ENCODE results near the gene GNL2.
A peak's percentile ranks its signal among the peaks of the same experiment; 100 is the strongest.
"Not testable (repeated sequence)": the region's sequence is repeated elsewhere in the genome, so short reads cannot be mapped to it uniquely, and the experiment has no call there.

Gene GNL2

DNA sequence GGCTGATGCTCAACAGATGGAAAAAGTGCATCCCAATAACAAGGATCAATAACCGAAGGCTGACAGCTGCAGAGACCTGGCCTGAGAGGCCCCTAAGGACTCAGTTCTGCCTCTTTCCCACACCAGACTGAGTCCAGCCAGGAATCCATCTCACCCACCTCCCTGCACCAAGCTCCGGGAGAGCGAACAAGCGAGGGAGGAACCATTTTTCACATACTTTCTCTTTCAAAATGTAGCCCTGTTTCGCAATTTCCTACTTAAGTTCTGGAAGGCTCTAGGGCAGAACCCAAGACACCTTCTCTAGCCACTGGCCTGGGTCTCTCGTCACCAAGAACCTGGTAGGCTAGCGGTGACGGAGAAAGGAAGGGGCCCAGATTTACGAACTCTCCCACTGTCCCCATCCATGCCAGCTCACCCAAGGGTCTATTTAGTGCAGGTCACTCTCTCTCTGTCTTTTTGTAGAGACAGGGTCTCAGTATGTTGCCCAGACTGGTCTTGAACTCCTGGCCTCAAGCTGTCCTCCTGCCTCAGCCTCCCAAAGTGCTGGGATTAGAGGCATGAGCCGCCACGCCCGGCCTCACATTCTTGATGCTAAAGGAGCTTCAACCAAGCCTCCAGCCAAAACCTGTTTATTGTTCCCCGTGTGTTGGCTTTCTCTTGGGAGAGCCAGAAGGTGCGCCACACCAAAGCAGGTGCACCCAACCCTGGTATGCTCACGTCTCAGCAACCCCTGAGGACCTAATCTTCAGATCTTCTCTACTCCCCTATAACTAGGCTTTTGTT, 10.9 kb upstream of the GNL2 start:
- DNase-seq = peak; percentile 48 to 51

- DNase-seq = no peak
Measured at GRCh38 chr1:37605806-37606474, 10.2 kb upstream of the GNL2 start.

- no peak for DNase-seq
Measured at GRCh38 chr1:37605061-37605650, 9.4 kb upstream of the GNL2 start.

DNA sequence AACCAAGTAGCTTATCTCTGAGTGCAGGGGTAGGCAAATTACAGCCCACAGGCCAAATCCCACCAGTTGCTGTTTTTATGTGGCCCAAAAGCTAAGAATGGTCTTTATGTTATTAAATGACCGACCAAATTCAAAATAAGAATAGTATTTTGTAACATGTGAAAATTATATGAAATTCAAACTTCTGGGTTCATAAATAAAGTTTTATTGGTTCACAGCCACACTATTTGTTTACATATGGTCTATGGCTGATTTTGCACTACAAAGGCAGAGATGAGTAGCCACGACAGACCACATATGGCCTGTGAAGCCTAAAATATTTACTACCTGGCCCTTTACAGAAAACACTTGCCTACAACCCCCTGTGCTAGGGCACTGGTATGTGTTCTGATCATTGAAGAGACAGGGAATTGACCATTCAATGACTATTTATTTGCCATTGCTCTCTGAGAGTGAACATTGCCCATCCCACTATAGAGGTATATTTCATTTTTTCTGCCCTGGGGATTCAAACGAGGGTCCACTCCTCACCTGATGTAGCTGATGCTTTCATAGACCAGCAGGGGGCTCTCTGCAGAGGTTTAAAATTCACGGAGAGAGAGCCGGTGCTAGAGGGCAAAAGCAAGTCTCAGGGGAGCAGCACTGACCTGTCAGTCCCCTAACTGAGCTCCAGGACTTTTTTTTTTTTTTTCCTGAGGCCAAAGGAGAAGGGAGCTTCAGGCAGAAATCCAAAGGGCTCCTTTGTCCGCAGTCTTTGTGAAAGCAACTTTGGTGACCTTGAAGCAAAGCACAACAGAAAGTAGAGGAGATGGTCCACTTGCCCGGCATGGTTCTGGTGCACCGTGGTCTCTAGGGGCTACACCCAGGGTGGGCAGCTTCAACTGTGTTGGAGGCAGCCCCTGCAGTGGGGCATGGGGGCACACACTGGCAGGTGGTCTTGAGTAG, 7.3 kb upstream of the GNL2 start:
- DNase-seq = peak; percentile 12 to 31

- DNase-seq = no peak
Measured at GRCh38 chr1:37601441-37601840, 5.7 kb upstream of the GNL2 start.

DNA sequence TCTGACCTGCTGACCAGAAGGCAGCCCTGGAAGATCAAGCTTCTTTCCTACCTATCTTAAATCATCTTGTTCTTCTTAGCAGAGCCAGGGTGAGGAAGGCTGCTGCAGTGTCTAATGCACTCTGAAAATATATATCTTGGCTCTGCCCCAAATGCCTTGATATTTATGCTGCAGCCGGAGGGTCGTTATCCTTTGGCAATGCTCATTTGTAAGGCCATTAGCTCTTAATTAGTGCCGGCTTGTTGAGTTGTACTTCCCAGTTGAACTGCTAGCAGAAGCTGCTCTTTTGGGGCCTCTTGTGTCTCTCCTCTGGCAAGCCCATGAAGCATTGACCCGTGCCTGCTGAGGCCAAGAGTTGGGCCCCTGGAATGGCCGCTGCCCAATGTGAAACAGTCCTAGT, 4.2 kb upstream of the GNL2 start:
- DNase-seq = no peak

- no peak for DNase-seq
Measured at GRCh38 chr1:37596182-37596667, 488 bp upstream of the GNL2 start.

DNA sequence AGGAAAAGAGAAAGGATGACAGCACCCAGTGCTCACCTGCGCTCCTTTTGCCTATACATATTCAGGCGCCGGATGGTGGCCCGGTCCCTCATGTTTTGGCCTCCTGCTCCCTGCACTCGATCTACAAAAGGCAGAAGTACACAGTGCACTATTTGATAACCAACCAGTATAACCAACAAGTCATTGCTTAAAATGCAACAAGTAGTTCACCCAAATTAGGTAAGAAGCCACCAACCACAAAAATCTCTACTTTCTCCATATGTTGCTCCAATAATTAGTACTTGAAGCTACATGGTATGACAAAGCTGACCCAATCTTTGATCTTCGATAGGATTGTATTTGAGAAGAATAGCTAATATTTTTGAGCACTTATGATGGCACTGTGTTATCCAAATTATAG, 2.0 kb downstream of the GNL2 start:
- DNase-seq = no peak

DNA sequence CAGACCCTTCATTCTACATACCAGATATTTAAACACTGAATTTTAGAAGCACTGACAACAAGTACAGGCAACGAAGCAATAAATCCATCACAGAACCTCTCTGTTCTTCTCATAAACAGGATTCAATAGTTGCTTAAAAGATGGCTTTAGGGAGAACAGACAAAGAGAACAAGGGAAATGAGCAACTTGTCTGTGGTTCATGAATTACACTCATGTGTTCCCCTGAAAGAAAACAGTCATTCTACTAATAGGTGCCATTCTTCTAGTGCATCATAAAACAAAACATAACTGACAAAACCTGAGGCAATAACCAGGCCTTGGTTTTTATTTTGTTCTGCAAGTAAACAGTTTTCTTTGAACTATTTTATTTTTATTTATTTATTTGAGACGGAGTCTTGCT, 6.8 kb downstream of the GNL2 start:
- DNase-seq = no peak

DNA sequence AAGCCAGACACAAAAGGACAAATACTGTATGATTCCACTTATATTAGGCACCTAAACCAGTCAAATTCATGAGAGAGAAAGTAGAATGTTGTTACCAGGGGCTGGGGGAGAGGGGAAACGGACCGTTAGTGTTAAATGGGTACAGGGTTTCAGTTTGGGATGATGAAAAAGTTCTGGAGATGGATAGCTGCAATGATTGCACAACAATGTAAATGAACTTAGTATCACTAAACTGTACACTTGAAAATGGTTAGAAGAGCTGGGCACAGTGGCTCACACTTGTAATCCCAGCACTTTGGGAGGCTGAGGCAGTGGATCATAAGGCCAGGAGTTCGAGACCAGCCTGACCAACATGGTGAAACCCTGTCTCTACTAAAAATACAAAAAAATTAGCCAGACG, 11.2 kb downstream of the GNL2 start:
- not testable (repeated sequence) for DNase-seq

GRCh38 chr1:37575692-37576091, 20.0 kb downstream of the GNL2 start:
- no peak for DNase-seq

GRCh38 chr1:37574834-37575480, 20.8 kb downstream of the GNL2 start:
- no peak for DNase-seq

DNA sequence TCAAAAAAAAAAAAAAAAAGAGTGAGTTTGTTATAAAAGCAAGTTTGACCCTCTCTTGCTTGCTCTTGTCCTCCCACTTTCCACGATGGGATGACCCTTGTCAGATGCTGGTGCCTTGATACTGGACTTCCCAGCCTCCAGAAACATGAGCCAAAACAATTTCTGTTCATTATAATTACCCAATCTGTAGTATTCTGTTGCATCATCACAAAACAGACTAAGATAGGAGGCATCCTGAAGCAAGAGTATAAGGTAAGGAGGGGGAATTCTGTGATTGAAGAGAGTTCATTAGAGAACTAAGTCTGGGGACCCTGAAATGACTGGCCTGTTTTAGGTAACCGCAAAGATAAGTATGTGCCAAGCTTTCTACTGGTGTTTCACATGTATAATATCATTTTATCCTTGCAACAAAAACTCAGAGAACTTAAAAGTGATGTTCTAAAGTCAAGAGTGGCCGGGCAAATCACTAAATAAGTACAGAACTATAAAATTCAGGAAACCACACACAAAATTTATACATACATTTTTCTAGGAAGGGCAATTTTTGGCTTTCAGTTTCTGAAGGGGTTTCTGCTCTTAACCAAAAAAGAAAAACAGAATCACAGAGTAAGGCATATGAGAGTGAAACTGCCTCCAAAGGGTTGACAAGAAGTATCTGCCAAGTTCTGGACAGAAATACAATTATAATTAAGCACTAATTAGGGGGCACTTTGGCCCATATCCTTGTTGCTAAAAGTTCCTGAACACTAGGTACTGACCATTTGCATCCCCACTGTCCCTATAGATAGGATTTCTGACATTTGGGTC, 25.0 kb downstream of the GNL2 start:
- DNase-seq = no peak

DNA sequence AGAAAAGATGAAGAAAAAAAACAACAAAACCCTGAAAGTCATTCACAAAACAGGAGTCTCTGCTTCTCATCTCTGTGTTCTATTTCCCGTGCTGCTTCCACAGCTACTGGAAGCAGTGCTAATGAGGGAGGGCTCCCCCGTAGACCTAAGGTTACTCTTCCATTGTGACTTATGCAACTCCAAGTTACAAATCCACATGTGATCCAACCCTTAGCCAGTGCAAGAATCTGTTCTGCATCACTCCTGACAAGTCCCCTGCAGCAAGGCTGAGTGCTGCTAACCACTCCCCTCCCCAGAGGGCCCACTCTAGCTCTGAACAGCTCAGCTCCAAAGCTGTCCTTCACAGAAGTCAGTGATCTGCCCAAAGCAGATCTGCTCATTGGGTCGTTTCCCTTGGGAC, 28.7 kb downstream of the GNL2 start:
- no peak for DNase-seq

- no peak for DNase-seq
Measured at GRCh38 chr1:37564892-37565291, 30.8 kb downstream of the GNL2 start.

GRCh38 chr1:37562984-37563383, 32.8 kb downstream of the GNL2 start:
- DNase-seq = no peak

DNA sequence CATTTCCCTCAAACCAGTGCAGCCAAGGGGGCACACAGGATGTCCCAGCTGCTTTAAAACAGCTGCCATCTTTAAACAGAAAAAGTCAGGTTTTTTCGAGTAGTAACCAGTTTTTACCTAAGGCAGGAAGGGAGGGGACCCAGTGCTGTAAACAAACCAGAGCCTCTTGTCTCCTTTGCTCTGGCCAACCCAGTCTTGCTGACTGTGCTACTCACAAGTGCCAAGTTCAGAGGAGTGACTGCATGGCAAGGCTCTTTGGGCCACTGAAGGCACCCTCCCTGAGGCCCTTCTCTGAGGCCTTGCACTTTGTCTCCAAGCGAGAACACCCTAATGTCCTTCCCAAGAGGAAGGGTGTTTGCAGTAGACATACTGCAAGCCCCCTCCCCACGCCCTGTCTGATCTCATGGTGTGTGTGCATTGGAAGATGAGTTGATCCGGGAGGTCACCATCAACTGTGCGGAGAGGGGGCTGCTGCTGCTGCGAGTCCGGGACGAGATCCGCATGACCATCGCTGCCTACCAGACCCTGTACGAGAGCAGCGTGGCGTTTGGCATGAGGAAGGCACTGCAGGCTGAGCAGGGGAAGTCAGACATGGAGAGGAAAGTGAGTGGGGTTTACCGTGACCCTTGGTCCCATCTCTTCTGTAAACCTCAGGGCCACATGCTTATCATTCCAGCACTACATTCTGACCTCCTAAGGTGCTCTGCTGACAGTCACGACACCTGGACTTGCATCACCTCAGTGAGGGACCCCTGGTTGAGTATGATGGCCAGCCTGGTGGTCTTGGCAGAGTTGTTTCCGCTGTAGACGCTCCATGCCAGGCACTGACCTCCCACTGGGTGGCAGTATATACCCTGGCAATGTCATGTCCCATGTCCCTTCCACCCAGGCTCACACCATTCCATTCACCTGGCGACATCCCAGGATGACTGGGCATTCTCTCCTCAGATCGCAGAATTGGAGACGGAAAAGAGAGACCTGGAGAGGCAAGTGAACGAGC, 34.3 kb downstream of the GNL2 start:
- DNase-seq = peak in 1 of 2 donors; percentile 8

GRCh38 chr1:37560401-37561132, 35.2 kb downstream of the GNL2 start:
- DNase-seq = no peak

DNA sequence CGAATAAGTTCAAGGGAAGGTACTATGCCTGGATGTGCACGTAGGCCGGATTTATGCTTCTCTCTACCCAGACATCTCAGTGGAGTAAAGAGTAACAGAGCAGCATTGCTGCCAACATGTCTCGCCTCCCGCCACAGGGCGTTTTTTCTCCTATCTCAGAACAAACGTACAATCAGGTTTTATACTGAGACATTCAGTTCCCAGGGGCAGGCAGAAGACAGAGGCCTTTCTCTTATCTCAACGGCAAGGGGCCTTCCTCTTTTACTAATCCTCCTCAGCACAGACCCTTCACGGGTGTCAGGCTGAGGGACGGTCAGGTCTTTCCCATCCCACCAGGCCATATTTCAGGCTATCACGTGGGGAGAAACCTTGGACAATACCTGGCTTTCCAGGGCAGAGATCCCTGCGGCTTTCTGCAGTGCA, 35.8 kb downstream of the GNL2 start:
- DNase-seq = not testable (repeated sequence)
